ENCODE measurements around the gene RBPJL.

Gene RBPJL

DNA sequence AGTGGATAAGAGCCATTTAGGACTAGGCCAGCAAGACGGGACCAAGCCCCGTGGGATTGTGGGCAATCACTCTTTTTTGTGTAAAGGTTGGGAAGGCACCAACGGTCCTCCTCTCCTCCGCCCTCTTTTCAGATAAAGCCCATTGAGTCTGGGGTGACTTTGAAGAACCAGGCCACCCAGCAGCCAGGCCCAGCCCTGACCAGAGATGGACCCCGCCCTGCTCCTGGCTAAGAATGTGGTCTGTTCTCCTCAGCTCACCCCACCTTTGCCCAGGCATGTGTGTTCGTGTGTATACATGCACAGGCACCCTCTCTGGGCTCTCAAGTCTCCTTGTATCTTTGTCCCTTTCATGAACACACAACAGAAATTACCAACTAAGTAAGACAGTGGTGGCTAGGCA lies 32.4 kb downstream of the RBPJL start:
- peak overlapping the region; percentile 97 for H3K27ac ChIP-seq
- peak; percentile 85 for DNase-seq (ENCODE audit: low spot score)
- ChIA-PET POLR2A (ENCODE audit: low non-redundant PET) (no interaction called here), CTCF (interaction anchor here (0.9 to 1.4 kb wide), 2 partner anchors 24 to 35 kb away, joined by 4 to 8 read pairs; partner anchors contain the start of gene SYS1)
- TF ChIP-seq, protein P1, sequence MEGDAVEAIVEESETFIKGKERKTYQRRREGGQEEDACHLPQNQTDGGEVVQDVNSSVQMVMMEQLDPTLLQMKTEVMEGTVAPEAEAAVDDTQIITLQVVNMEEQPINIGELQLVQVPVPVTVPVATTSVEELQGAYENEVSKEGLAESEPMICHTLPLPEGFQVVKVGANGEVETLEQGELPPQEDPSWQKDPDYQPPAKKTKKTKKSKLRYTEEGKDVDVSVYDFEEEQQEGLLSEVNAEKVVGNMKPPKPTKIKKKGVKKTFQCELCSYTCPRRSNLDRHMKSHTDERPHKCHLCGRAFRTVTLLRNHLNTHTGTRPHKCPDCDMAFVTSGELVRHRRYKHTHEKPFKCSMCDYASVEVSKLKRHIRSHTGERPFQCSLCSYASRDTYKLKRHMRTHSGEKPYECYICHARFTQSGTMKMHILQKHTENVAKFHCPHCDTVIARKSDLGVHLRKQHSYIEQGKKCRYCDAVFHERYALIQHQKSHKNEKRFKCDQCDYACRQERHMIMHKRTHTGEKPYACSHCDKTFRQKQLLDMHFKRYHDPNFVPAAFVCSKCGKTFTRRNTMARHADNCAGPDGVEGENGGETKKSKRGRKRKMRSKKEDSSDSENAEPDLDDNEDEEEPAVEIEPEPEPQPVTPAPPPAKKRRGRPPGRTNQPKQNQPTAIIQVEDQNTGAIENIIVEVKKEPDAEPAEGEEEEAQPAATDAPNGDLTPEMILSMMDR (conservative IDR thresholded peaks at IDR 0.05; ENCODE audit: low read depth) = no peak

DNA sequence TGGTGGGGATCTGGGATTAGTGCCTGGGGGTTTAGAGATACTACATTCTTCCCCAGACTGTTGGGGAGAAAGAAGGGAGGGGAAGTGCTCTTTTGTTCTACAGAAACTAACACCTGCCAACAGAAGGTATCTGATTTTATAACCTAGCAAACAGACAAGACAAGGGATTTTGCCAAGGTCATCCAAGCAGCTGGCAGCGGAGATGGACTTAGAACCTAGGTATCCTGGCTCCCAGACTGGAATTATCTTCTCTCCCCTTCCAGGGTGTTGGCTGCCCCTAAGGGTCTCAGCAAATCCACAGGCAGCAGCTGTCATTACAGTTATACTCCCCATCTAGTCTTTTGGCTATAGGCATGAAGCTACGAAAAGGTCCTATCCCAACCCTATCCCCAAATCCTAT lies 33.2 kb downstream of the RBPJL start:
- TF ChIP-seq, protein P1 (conservative IDR thresholded peaks at IDR 0.05; ENCODE audit: low read depth) = no peak
- no peak for DNase-seq (ENCODE audit: low spot score)
- CTCF ChIA-PET = interaction anchor here (0.6 to 1.4 kb wide), 2 partner anchors 22 to 23 kb away, joined by 4 to 7 read pairs; partner anchors contain the start of gene SYS1
- peak overlapping the region; percentile 97 for H3K27ac ChIP-seq
- POLR2A ChIA-PET (ENCODE audit: low non-redundant PET) = no interaction called here

DNA sequence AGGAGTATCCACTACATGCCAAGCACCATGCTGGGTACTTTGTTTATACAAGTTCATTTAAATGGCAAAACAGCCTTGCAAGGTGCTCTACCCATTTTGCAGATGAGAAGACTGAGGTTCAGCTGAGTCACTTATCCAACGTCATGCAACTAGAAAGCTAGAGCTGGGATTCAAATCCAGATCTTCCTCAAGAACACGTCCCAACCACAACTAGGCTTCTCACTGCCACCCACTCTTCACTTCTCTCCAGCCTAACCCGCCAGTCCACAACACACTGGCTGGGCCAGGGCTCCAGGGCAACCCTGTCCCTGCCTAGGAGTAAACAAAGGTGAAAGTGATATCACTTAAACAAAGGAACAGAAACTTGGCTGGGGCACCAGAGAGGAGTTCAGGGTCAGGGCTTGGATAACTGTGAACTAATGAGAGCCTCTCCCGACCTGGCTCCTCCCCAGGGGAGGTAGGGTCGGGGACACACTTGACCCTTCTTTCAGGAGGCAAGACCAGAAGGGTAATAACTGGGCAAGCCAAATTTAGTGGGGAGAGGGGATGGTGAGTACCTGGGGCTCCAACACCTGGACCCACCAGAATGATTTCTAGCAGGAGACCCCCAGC lies 33.7 kb downstream of the RBPJL start:
- POLR2A ChIA-PET (ENCODE audit: low non-redundant PET) = no interaction called here
- TF ChIP-seq, protein P1 (conservative IDR thresholded peaks at IDR 0.05; ENCODE audit: low read depth) = no peak
- CTCF ChIA-PET = interaction anchor here (0.9 to 1.0 kb wide), 2 partner anchors 21 to 22 kb away, joined by 3 to 5 read pairs; partner anchors contain the start of gene SYS1
- DNase-seq (ENCODE audit: low spot score) = no peak
- peak overlapping the region; percentile 97 for H3K27ac ChIP-seq

DNA sequence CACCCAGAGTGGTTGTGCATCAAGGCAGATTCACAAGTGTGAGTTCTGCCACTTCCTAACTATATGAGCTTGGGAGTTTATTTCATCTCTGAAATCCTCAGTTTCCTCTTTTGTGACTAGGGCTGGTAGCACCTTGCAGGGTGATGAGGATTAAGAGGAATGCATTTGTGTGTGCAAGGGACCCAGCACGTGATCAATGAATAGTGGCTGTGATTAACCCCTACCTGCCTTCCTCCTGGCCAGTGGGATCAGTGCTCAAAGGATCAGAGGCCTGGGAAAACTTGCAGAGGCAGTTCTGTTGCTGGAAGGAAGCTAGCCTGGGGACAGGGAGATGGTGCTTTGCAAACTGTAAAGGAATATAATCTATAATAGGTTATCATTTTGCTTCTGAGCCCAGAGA lies 34.3 kb downstream of the RBPJL start:
- ChIA-PET POLR2A (ENCODE audit: low non-redundant PET) (interaction anchor here (0.6 to 2.0 kb wide), 3 partner anchors 22 to 451 kb away, joined by 3 to 10 read pairs (median 6); partner anchors contain the start of genes DNTTIP1, SYS1 and WFDC3), CTCF (interaction anchor here (0.9 to 1.9 kb wide), 5 partner anchors 20 to 430 kb away, joined by 3 to 7 read pairs (median 4); partner anchors contain the start of gene SYS1)
- TF ChIP-seq, protein P1 (conservative IDR thresholded peaks at IDR 0.05; ENCODE audit: low read depth) = no peak
- H3K27ac ChIP-seq = peak overlapping the region; percentile 97
- DNase-seq (ENCODE audit: low spot score) = peak; percentile 50

DNA sequence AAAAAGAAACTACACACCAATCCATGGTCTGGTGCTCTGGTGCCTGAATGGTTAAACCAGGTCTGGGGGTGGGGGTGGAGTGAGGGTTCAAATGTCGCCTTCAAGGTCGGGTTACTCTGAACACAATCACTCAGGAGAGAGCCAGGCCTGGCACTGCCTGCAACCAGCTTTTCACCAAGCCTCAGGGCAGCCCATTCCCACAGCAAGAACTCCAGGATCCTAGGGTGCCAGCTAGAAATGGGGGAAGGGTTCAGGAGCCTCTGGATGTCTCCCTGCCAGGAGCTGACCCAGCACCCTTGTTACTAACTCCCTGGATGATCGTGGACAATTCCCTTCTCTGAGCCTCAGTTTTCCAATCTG lies 34.9 kb downstream of the RBPJL start:
- TF ChIP-seq, protein P1 (conservative IDR thresholded peaks at IDR 0.05; ENCODE audit: low read depth) = no peak
- POLR2A ChIA-PET (ENCODE audit: low non-redundant PET) = interaction anchor here (0.5 to 2.0 kb wide), 4 partner anchors 22 to 450 kb away, joined by 3 to 10 read pairs (median 4); partner anchors contain the start of genes DNTTIP1, SYS1 and WFDC3

DNA sequence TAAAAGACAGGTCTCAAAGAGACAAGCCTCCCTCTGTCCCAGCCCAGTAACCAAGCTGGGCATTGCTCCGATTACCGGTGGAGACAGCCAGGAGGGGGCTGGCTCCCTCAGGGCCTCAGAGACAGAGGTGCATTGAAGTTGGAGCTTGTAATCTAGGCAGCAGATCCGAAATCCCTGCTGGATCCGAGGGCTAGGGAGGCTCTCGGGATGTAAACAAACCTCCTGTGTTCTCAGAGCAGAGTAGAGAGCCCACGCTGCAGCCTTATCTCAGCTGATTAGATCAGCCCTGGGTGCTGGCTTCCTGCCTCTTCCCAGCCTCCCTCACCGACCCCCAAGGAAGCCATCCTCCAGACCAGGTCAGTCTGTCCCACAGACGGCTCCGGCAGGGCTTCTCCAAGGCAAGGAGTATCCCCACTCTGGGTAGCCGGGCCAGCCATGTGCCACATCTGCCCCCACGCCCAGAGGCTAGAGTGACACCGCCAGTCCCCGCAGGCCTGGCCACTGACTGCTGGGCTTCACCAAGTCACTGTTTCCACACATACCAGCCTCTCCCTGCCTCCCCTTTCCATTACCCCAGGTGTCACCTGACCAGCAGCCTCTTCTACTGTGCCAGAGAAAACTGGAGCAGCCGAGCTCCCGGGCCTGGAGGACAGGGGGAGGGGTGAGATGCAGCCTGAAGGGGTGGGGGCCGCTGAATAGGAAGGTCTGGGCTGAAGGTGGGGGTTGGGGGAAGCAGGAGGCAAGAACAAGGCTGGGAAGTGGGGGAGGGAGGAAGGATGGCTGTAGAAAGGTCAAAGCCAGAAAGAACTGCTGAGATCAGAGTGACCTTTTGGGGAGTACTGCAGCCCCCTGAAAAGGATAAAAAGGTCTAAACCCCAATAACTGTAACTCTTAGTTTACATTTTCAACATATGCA lies 35.6 kb downstream of the RBPJL start:
- ChIA-PET CTCF (interaction anchor here (0.6 to 1.9 kb wide), 8 partner anchors 15 to 429 kb away, joined by 3 to 7 read pairs (median 3); no protein-coding TSS in a partner anchor), POLR2A (ENCODE audit: low non-redundant PET) (interaction anchor here (0.5 to 2.0 kb wide), 6 partner anchors 19 to 658 kb away, joined by 3 to 10 read pairs (median 4); partner anchors contain the start of gene SYS1)
- TF ChIP-seq, protein P1 (conservative IDR thresholded peaks at IDR 0.05; ENCODE audit: low read depth) = no peak
- peak; percentile 55 for DNase-seq (ENCODE audit: low spot score)
- H3K27ac ChIP-seq = peak overlapping the region; percentile 97

More for the DNA sequence above, 34.9 kb downstream of the RBPJL start:
- H3K27ac ChIP-seq = peak overlapping the region; percentile 97
- CTCF ChIA-PET = interaction anchor here (0.6 to 1.9 kb wide), 7 partner anchors 16 to 430 kb away, joined by 3 to 7 read pairs (median 3); no protein-coding TSS in a partner anchor
- DNase-seq (ENCODE audit: low spot score) = no peak

Measured in RWPE1 (cell line).